Thymus (tissue), 11 donors: ENCODE results near the gene CTNNA2. TPM values are rescaled to one million over a fixed set of nuclear protein-coding genes. Genes with fewer than 3 reads are reported as not detected.

Source experiments
- DNase-seq, 9 donors: peaks; one replicate each; pipeline ENCODE4 v3.0.0-alpha.2; 2013; ENCODE audit warnings: low spot score in 9 of 9, low read depth in 6 of 9, missing footprints in 1 of 9
- H3K27ac ChIP-seq, 2 donors: one replicate each; pipeline ENCODE4 v1.5.1; 2013; ENCODE audit warnings: control low read depth in 1 of 2, low read depth in 1 of 2, low read length in 1 of 2, mild to moderate bottlenecking in 1 of 2, moderate library complexity in 1 of 2
- H3K27me3 ChIP-seq, 2 donors: one replicate each; pipeline ENCODE4 v1.5.1; 2013; ENCODE audit warnings: low read length in 1 of 2; ENCODE audit not compliant: control insufficient read depth in 2 of 2, insufficient read depth in 1 of 2
- H3K36me3 ChIP-seq, 2 donors: one replicate each; pipeline ENCODE4 v1.5.1; 2013; ENCODE audit warnings: low read length in 1 of 2, mild to moderate bottlenecking in 1 of 2, moderate library complexity in 1 of 2; ENCODE audit not compliant: control insufficient read depth in 2 of 2, insufficient read depth in 2 of 2
- H3K4me1 ChIP-seq, 2 donors: one replicate each; pipeline ENCODE4 v1.5.1; 2013; ENCODE audit warnings: low read length in 2 of 2; ENCODE audit not compliant: control insufficient read depth in 2 of 2, insufficient read depth in 2 of 2
- H3K4me3 ChIP-seq, 2 donors: one replicate each; pipeline ENCODE4 v1.5.1; 2013; ENCODE audit warnings: low read length in 2 of 2, control low read depth in 1 of 2, mild to moderate bottlenecking in 1 of 2
- H3K9me3 ChIP-seq, 2 donors: one replicate each; pipeline ENCODE4 v1.5.1; 2013; ENCODE audit warnings: low read length in 1 of 2, mild to moderate bottlenecking in 1 of 2; ENCODE audit not compliant: control insufficient read depth in 2 of 2, insufficient read depth in 1 of 2
- WGBS: extraction: QIAGEN DNeasy Blood & Tissue Kit; methylation state at CpG from one replicate; pipeline ENCODE4 v1.1.7; 2013; 5-methylcytosine and 5-hydroxymethylcytosine counted together
- polyA plus RNA-seq: library from polyadenylated mRNA; stranded (reverse); fragments of 200-250 nt; gene quantifications from one replicate; pipeline ENCODE4 v1.2.3, GENCODE V29; 2013
- total RNA-seq: library from RNA; stranded (reverse); fragments of 120-200 nt; gene quantifications from one replicate; pipeline ENCODE4 v1.2.4, GENCODE V29; 2013
- donor health status: healthy.

Gene CTNNA2
- total and polyA plus RNA-seq, 2 donors: 0.16 to 0.19 TPM

- H3K4me1 ChIP-seq: no peaks in the 10 kb centered on the region
- peaks cover 0 to 9% of the 10 kb centered on the region in 2 donors for H3K9me3 ChIP-seq
- H3K36me3 ChIP-seq: no peaks in the 10 kb centered on the region
- H3K4me3 ChIP-seq: no peak overlapping the region
- no peaks in the 10 kb centered on the region for H3K27me3 ChIP-seq
- no peak overlapping the region for H3K27ac ChIP-seq
- no peak for DNase-seq
- WGBS: 92% methylated on average over 5 of the region's 5 CpGs
Observed at GRCh38 chr2:79669714-79670113, 156.9 kb downstream of the CTNNA2 start.

- Histone ChIP-seq H3K27me3 (no peaks in the 10 kb centered on the region), H3K27ac (no peak overlapping the region), H3K9me3 (peaks cover 0 to 9% of the 10 kb centered on the region in 2 donors), H3K4me1 (no peaks in the 10 kb centered on the region), H3K4me3 (no peak overlapping the region), H3K36me3 (no peaks in the 10 kb centered on the region)
- DNase-seq: no peak
- WGBS: 86% methylated on average over 11 of the region's 11 CpGs
Observed at GRCh38 chr2:79670198-79670597, 157.3 kb downstream of the CTNNA2 start.

- no peak for DNase-seq
- H3K4me3 ChIP-seq: no peak overlapping the region
- 99% methylated on average over 1 of the region's 1 CpG for WGBS
- no peaks in the 10 kb centered on the region for H3K4me1 ChIP-seq
- H3K27ac ChIP-seq: no peak overlapping the region
- no peaks in the 10 kb centered on the region for H3K36me3 ChIP-seq
- H3K9me3 ChIP-seq: no peaks in the 10 kb centered on the region
- H3K27me3 ChIP-seq: no peaks in the 10 kb centered on the region
Observed at GRCh38 chr2:79686884-79687283, 174.0 kb downstream of the CTNNA2 start.

GRCh38 chr2:79695248-79695647, 182.4 kb downstream of the CTNNA2 start:
- H3K9me3 ChIP-seq: no peaks in the 10 kb centered on the region
- no peaks in the 10 kb centered on the region for H3K36me3 ChIP-seq
- no peaks in the 10 kb centered on the region for H3K27me3 ChIP-seq
- no peak overlapping the region for H3K4me3 ChIP-seq
- H3K4me1 ChIP-seq: no peaks in the 10 kb centered on the region
- DNase-seq: no peak
- no peak overlapping the region for H3K27ac ChIP-seq

- 84% methylated on average over 2 of the region's 2 CpGs for WGBS
- no peak for DNase-seq
- no peak overlapping the region for H3K27ac ChIP-seq
Observed at GRCh38 chr2:79697200-79697599, 184.3 kb downstream of the CTNNA2 start.

GRCh38 chr2:79700651-79701050, 187.8 kb downstream of the CTNNA2 start:
- H3K27ac ChIP-seq: no peak overlapping the region
- WGBS: 86% methylated on average over 3 of the region's 3 CpGs
- DNase-seq: no peak
- no peak overlapping the region for H3K4me3 ChIP-seq
- H3K27me3 ChIP-seq: no peaks in the 10 kb centered on the region
- H3K4me1 ChIP-seq: no peaks in the 10 kb centered on the region
- H3K36me3 ChIP-seq: no peaks in the 10 kb centered on the region
- no peaks in the 10 kb centered on the region for H3K9me3 ChIP-seq

More at GRCh38 chr2:79697200-79697599, 184.3 kb downstream of the CTNNA2 start:
- no peaks in the 10 kb centered on the region for H3K4me1 ChIP-seq
- no peak overlapping the region for H3K4me3 ChIP-seq
- H3K9me3 ChIP-seq: no peaks in the 10 kb centered on the region
- no peaks in the 10 kb centered on the region for H3K36me3 ChIP-seq
- no peaks in the 10 kb centered on the region for H3K27me3 ChIP-seq

GRCh38 chr2:79702905-79703304, 190.1 kb downstream of the CTNNA2 start:
- 64% methylated on average over 1 of the region's 1 CpG for WGBS
- DNase-seq: no peak
- Histone ChIP-seq H3K36me3 (no peaks in the 10 kb centered on the region), H3K9me3 (no peaks in the 10 kb centered on the region), H3K4me1 (no peaks in the 10 kb centered on the region), H3K4me3 (no peak overlapping the region), H3K27me3 (no peaks in the 10 kb centered on the region), H3K27ac (no peak overlapping the region)

GRCh38 chr2:79711098-79711497, 198.2 kb downstream of the CTNNA2 start:
- no peaks in the 10 kb centered on the region for H3K4me1 ChIP-seq
- H3K9me3 ChIP-seq: no peaks in the 10 kb centered on the region
- no peak overlapping the region for H3K27ac ChIP-seq
- no peak overlapping the region for H3K4me3 ChIP-seq
- no peaks in the 10 kb centered on the region for H3K27me3 ChIP-seq
- no peak for DNase-seq
- no peaks in the 10 kb centered on the region for H3K36me3 ChIP-seq

- no peaks in the 10 kb centered on the region for H3K36me3 ChIP-seq
- H3K4me1 ChIP-seq: no peaks in the 10 kb centered on the region
- no peak overlapping the region for H3K27ac ChIP-seq
- DNase-seq: no peak
- H3K27me3 ChIP-seq: no peaks in the 10 kb centered on the region
- 92% methylated on average over 4 of the region's 4 CpGs for WGBS
- H3K9me3 ChIP-seq: no peaks in the 10 kb centered on the region
- no peak overlapping the region for H3K4me3 ChIP-seq
Observed at GRCh38 chr2:79713131-79713785, 200.4 kb downstream of the CTNNA2 start.
